VCaP (cell line): ENCODE results near the gene SNX6.
"Not testable (repeated sequence)": the region's sequence is repeated elsewhere in the genome, so short reads cannot be mapped to it uniquely, and the experiment has no call there.

Source experiments
- H3K27ac ChIP-seq: fragments of 450-650 bp; 2 replicates; pipeline ENCODE4 v1.5.1; 2017
- CTCF ChIP-seq: fragments of 450-650 bp; conservative IDR thresholded peaks from 2 replicates; pipeline ENCODE4 v1.5.1; 2017; ENCODE audit warnings: mild to moderate bottlenecking, moderate library complexity

Gene SNX6

GRCh38 chr14:34649344-34649743 lies 19.4 kb upstream of the SNX6 start:
- TF ChIP-seq CTCF: no peak
- no peak overlapping the region for H3K27ac ChIP-seq

- no peak overlapping the region for H3K27ac ChIP-seq
- no peak for TF ChIP-seq CTCF
Measured at GRCh38 chr14:34646570-34647255, 16.8 kb upstream of the SNX6 start.

- no peak overlapping the region for H3K27ac ChIP-seq
- no peak for TF ChIP-seq CTCF
Measured at GRCh38 chr14:34643361-34643760, 13.4 kb upstream of the SNX6 start.

- TF ChIP-seq CTCF: no peak
- no peak overlapping the region for H3K27ac ChIP-seq
Measured at GRCh38 chr14:34642595-34642994, 12.6 kb upstream of the SNX6 start.

- TF ChIP-seq CTCF: no peak
- no peak overlapping the region for H3K27ac ChIP-seq
Measured at GRCh38 chr14:34640826-34641225, 10.9 kb upstream of the SNX6 start.

- H3K27ac ChIP-seq: not testable (repeated sequence)
Measured at GRCh38 chr14:34634360-34634771, 4.4 kb upstream of the SNX6 start.

- TF ChIP-seq CTCF: no peak
Measured at GRCh38 chr14:34633742-34634141, 3.8 kb upstream of the SNX6 start.

GRCh38 chr14:34632411-34632978 lies 2.5 kb upstream of the SNX6 start:
- H3K27ac ChIP-seq: no peak overlapping the region
- TF ChIP-seq CTCF: no peak

More at GRCh38 chr14:34633742-34634141, 3.8 kb upstream of the SNX6 start:
- H3K27ac ChIP-seq: no peak overlapping the region
